ENCODE measurements around the gene ATG2B. TPM values are rescaled to one million over a fixed set of nuclear protein-coding genes. Genes with fewer than 3 reads are reported as not detected.

The ATG2B gene
- total and polyA plus RNA-seq, 2 donors (not counting 1 experiment from before 2014, with no cell fraction given) = 8.1 to 39.6 TPM

- no peak overlapping the region for H3K9ac ChIP-seq (ENCODE audit: low read length)
- intact Hi-C loops (cut with micrococcal nuclease) = no loop called here
- Mint-ChIP-seq H3K4me3 (no peak overlapping the region), H3K27me3 (no peaks in the 10 kb centered on the region), H3K27ac (no peak overlapping the region), H3K9me3 (ENCODE audit: insufficient read depth) (no peaks in the 10 kb centered on the region), H3K4me1 (peaks cover 8% of the 10 kb centered on the region)
- H3K27ac ChIP-seq (ENCODE audit: low read length in 2 of 2) = no peak overlapping the region
- H3K27me3 ChIP-seq (replicated peaks in 1 of 4; ENCODE audit: control extremely low read depth in 1 of 4, control insufficient read depth in 3 of 4, insufficient read depth in 4 of 4, low read length in 3 of 4) = no peaks in the 10 kb centered on the region
- DNase-seq (no peak), ATAC-seq (ENCODE audit: low read depth) (no peak)
- H3K79me2 ChIP-seq (ENCODE audit: control insufficient read depth, insufficient read depth, low read length) = peaks cover 40% of the 10 kb centered on the region
- peaks cover 4% of the 10 kb centered on the region in 2 donors for H3K4me1 ChIP-seq (ENCODE audit: control insufficient read depth in 2 of 2, insufficient read depth in 2 of 2, low read length in 2 of 2)
- no peak overlapping the region for H3K4me3 ChIP-seq (ENCODE audit: control extremely low read depth in 1 of 5, extremely low read depth in 1 of 5, insufficient read depth in 1 of 5, low read depth in 2 of 5, low read length in 4 of 5)
- TF ChIP-seq CTCF (IDR thresholded peaks at IDR 0.05) (no peak), EZH2 (IDR thresholded peaks at IDR 0.05; ENCODE audit: borderline replicate concordance, insufficient read depth, low read depth, low read length, poor library complexity, severe bottlenecking) (no peak)
- H4K20me1 ChIP-seq (ENCODE audit: control insufficient read depth, insufficient read depth, low read length, poor library complexity, severe bottlenecking) = peaks cover 25% of the 10 kb centered on the region
- CTCF ChIA-PET = no interaction called here
- no peak overlapping the region for H2AFZ ChIP-seq (ENCODE audit: insufficient read depth, low read depth, low read length, poor library complexity, severe bottlenecking)
- POLR2A ChIA-PET = no interaction called here
- peaks cover 0 to 3% of the 10 kb centered on the region in 2 experiments for H3K36me3 ChIP-seq (replicated peaks in 1 of 2; ENCODE audit: control extremely low read depth in 1 of 2, control insufficient read depth in 1 of 2, extremely low read depth in 1 of 2, insufficient read depth in 2 of 2, low read length in 1 of 2)
- no peak overlapping the region for H3K4me2 ChIP-seq (replicated peaks; ENCODE audit: low read depth, low read length, poor library complexity, severe bottlenecking)
- WGBS (ENCODE audit: insufficient coverage) = 100% methylated on average over 1 of the region's 3 CpGs
- no peaks in the 10 kb centered on the region for H3K9me3 ChIP-seq (ENCODE audit: control extremely low read depth in 1 of 3, control insufficient read depth in 2 of 3, insufficient read depth in 1 of 3, low read length in 2 of 3)
Observed at GRCh38 chr14:96376093-96376492, 13.0 kb upstream of the ATG2B start.

- WGBS (ENCODE audit: insufficient coverage) = no CpG with 5 or more reads among the region's 3 CpGs
- intact Hi-C loops (cut with micrococcal nuclease) = no loop called here
- Mint-ChIP-seq H3K9me3 (ENCODE audit: insufficient read depth) (no peaks in the 10 kb centered on the region), H3K27ac (no peak overlapping the region), H3K4me3 (no peak overlapping the region), H3K4me1 (peaks cover 6% of the 10 kb centered on the region), H3K27me3 (no peaks in the 10 kb centered on the region)
- ChIA-PET POLR2A (no interaction called here), CTCF (no interaction called here)
- H2AFZ ChIP-seq (ENCODE audit: insufficient read depth, low read depth, low read length, poor library complexity, severe bottlenecking) = no peak overlapping the region
- no peak for TF ChIP-seq CTCF (IDR thresholded peaks at IDR 0.05)
- TF ChIP-seq EZH2 (IDR thresholded peaks at IDR 0.05; ENCODE audit: borderline replicate concordance, insufficient read depth, low read depth, low read length, poor library complexity, severe bottlenecking) = no peak
- DNase-seq = no peak
- H4K20me1 ChIP-seq (ENCODE audit: control insufficient read depth, insufficient read depth, low read length, poor library complexity, severe bottlenecking) = peaks cover 41% of the 10 kb centered on the region
- no peaks in the 10 kb centered on the region for H3K4me1 ChIP-seq (ENCODE audit: control insufficient read depth in 2 of 2, insufficient read depth in 2 of 2, low read length in 2 of 2)
- H3K27ac ChIP-seq (ENCODE audit: low read length in 2 of 2) = no peak overlapping the region
- H3K9me3 ChIP-seq (ENCODE audit: control extremely low read depth in 1 of 3, control insufficient read depth in 2 of 3, insufficient read depth in 1 of 3, low read length in 2 of 3) = no peaks in the 10 kb centered on the region
- peaks cover 0 to 3% of the 10 kb centered on the region in 2 experiments for H3K36me3 ChIP-seq (replicated peaks in 1 of 2; ENCODE audit: control extremely low read depth in 1 of 2, control insufficient read depth in 1 of 2, extremely low read depth in 1 of 2, insufficient read depth in 2 of 2, low read length in 1 of 2)
- H3K4me2 ChIP-seq (replicated peaks; ENCODE audit: low read depth, low read length, poor library complexity, severe bottlenecking) = no peak overlapping the region
- H3K79me2 ChIP-seq (ENCODE audit: control insufficient read depth, insufficient read depth, low read length) = peaks cover 63% of the 10 kb centered on the region
- no peak for ATAC-seq (ENCODE audit: low read depth)
- no peak overlapping the region for H3K4me3 ChIP-seq (ENCODE audit: control extremely low read depth in 1 of 5, extremely low read depth in 1 of 5, insufficient read depth in 1 of 5, low read depth in 2 of 5, low read length in 4 of 5)
- H3K27me3 ChIP-seq (replicated peaks in 1 of 4; ENCODE audit: control extremely low read depth in 1 of 4, control insufficient read depth in 3 of 4, insufficient read depth in 4 of 4, low read length in 3 of 4) = no peaks in the 10 kb centered on the region
- H3K9ac ChIP-seq (ENCODE audit: low read length) = no peak overlapping the region
Observed at GRCh38 chr14:96373538-96373937, 10.4 kb upstream of the ATG2B start.
